Measurements from ENCODE around the gene TRIP12.

Gene TRIP12

DNA sequence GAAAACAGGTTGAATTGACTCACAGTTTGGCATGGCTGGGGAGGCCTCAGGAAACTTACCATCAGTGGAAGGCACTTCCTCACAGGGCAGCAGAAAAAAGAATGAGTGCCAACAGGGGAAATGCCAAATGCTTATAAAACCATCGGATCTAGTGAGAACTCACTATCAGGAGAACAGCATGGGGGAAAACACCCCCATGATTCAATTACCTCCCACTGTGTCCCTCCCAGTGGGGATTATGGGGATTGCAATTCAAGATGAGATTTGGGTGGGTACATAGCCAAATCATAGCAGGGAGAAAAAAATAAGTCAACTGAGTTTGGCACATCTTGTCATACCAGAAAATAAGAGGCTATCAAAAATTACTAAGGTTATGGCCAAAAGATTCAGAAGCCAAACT, 96.3 kb downstream of the TRIP12 start:
- in situ Hi-C loops (cut with MboI; ENCODE audit: low pct_unique_long_range_greater_than_20kb, low sequenced_read_pairs, unreplicated experiment), result no loop called here
- TF ChIP-seq, protein P1, sequence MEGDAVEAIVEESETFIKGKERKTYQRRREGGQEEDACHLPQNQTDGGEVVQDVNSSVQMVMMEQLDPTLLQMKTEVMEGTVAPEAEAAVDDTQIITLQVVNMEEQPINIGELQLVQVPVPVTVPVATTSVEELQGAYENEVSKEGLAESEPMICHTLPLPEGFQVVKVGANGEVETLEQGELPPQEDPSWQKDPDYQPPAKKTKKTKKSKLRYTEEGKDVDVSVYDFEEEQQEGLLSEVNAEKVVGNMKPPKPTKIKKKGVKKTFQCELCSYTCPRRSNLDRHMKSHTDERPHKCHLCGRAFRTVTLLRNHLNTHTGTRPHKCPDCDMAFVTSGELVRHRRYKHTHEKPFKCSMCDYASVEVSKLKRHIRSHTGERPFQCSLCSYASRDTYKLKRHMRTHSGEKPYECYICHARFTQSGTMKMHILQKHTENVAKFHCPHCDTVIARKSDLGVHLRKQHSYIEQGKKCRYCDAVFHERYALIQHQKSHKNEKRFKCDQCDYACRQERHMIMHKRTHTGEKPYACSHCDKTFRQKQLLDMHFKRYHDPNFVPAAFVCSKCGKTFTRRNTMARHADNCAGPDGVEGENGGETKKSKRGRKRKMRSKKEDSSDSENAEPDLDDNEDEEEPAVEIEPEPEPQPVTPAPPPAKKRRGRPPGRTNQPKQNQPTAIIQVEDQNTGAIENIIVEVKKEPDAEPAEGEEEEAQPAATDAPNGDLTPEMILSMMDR (IDR thresholded peaks at IDR 0.05; ENCODE audit: extremely low read depth, insufficient read depth, missing control alignments), result no peak
- DNase-seq (ENCODE audit: low spot score), result no peak

DNA sequence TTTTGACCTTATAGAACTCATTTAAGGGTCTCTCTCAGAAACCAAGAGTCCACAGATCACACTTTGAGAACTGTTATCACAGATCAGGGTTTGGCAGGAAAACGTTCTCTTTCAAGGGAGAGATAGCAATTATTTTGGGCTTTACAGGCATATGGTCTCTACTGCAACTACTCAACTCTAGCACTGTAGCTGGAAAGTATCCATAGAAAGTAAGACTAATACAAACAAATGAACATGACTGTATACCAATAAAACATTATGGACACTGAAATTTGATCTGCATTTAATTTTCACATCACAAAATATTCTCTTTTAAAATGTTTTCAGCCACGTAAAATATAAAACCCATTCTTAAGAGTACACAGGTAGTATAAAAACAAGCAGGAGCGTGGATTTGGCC, 100.5 kb downstream of the TRIP12 start:
- no peak for DNase-seq (ENCODE audit: low spot score)
- in situ Hi-C loops (cut with MboI; ENCODE audit: low pct_unique_long_range_greater_than_20kb, low sequenced_read_pairs, unreplicated experiment), result no loop called here
- TF ChIP-seq, protein P1 (IDR thresholded peaks at IDR 0.05; ENCODE audit: extremely low read depth, insufficient read depth, missing control alignments), result no peak

DNA sequence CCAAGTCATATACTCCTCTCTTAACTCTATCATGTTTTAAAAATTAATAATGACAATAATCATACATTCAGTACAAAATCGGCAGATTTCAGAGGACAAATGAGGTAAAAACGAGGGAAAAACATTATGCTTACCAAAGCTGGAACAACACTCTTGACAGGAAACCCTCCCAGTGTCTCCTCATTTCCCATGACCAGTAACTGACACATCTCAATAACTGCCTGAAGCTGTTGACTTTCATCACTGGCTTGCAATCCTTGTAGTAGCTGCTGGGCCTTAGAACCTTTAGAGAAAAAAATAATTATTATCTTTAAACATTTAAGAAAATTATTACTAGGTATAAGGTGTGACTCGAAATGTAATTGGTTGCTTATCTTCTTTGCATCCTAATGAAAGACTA, 103.6 kb downstream of the TRIP12 start:
- no peak for DNase-seq (ENCODE audit: low spot score)
- in situ Hi-C loops (cut with MboI; ENCODE audit: low pct_unique_long_range_greater_than_20kb, low sequenced_read_pairs, unreplicated experiment), result no loop called here
- TF ChIP-seq, protein P1 (IDR thresholded peaks at IDR 0.05; ENCODE audit: extremely low read depth, insufficient read depth, missing control alignments), result no peak

DNA sequence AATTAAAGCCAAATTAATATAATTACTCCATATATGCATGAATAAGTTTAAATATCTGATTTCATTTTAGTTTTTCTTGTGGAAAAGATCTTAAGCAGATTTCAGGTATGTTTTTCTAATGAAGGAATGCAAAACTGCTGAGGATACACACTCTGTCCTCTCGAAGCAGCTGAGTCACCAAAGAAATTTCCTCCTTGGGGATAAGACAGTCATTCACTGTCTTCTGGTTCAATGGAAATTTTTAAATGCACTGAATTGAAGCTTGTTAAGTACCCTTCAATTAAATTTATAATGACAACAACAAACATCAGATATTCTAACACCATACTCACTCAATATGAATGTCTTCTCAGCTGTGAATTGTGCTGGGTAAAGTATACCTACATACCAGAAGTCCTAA, 106.0 kb downstream of the TRIP12 start:
- in situ Hi-C loops (cut with MboI; ENCODE audit: low pct_unique_long_range_greater_than_20kb, low sequenced_read_pairs, unreplicated experiment), result no loop called here

DNA sequence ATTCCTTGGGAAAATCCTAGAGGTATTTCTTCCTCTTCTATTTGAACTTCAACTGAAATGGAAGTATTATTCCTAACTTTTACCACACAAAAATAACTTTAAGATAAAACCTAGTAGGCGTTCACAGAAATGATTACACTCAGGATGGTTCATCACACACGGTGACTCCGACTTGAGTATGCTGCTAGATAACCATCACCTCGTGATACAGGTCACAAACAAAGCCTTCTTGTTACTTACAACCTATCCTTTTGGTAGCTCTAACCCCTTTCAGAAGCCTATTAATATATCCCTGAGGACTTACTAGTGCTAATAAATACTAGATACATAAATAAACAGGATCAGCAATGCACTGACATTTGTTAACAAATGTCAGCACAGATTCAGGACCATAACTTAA, 106.5 kb downstream of the TRIP12 start:
- no peak for DNase-seq (ENCODE audit: low spot score)
- in situ Hi-C loops (cut with MboI; ENCODE audit: low pct_unique_long_range_greater_than_20kb, low sequenced_read_pairs, unreplicated experiment), result no loop called here

More for the DNA sequence above, 106.0 kb downstream of the TRIP12 start:
- no peak for DNase-seq (ENCODE audit: low spot score)
- TF ChIP-seq, protein P1 (IDR thresholded peaks at IDR 0.05; ENCODE audit: extremely low read depth, insufficient read depth, missing control alignments), result no peak

DNA sequence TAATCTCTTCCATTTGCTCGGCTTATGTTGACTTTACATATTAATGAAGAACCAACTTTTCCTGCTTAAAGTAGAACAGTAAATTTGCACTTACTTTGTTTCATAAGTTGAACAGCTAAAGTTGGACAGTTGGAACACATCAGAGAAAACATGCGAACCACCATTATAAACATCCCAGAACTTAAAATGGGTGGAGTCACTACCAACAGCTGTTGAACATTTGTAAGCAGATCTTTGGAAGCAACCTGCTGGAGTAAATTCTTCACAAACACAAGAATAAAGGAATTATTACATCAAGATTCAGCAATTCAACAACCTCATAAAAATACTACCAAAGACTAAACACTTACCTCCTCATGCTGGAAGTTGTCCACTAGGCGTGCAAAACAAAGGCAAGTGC, 111.0 kb downstream of the TRIP12 start:
- DNase-seq (ENCODE audit: low spot score), result no peak
- in situ Hi-C loops (cut with MboI; ENCODE audit: low pct_unique_long_range_greater_than_20kb, low sequenced_read_pairs, unreplicated experiment), result no loop called here
- TF ChIP-seq, protein P1 (IDR thresholded peaks at IDR 0.05; ENCODE audit: extremely low read depth, insufficient read depth, missing control alignments), result no peak

More for the DNA sequence above, 106.5 kb downstream of the TRIP12 start:
- TF ChIP-seq, protein P1 (IDR thresholded peaks at IDR 0.05; ENCODE audit: extremely low read depth, insufficient read depth, missing control alignments), result no peak

DNA sequence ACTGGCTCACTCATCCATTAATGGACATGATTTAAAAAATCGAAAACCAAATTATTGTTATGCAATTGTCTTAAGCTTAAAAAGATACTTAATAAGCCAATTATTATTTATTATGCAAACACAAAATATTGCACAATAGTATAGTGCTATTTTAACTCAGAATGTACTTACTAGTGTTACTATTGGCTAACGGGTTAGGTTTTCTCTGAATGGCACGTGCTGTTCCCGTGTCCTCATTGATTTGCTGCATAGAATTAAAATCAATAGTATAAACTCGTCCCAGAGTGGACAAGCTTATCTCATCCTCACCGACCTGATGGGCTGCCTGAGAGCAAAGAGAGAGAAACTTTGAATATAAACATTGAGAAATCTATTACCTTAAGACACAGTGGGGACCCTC, 116.2 kb downstream of the TRIP12 start:
- TF ChIP-seq, protein P1 (IDR thresholded peaks at IDR 0.05; ENCODE audit: extremely low read depth, insufficient read depth, missing control alignments), result no peak
- in situ Hi-C loops (cut with MboI; ENCODE audit: low pct_unique_long_range_greater_than_20kb, low sequenced_read_pairs, unreplicated experiment), result no loop called here
- no peak for DNase-seq (ENCODE audit: low spot score)
